Activated T-helper 1 cell treated with anti-CD3 and anti-CD28 coated beads, Interleukin-12 subunit alpha, Interleukin-12 subunit beta, Interleukin-2, Interleukin-4 antibody, amounts not matched to agents 30 ng/mL and 10 ng/mL and 1 ng/mL, durations not matched to agents 14 hours and 24 hours and 36 hours (primary cell): Measurements from ENCODE around the gene TMEM187. TPM values are rescaled to one million over a fixed set of nuclear protein-coding genes. Genes with fewer than 3 reads are reported as not detected.

Experiments used
- DNase-seq: peaks from one replicate; pipeline ENCODE4 v3.0.0; 2021; ENCODE audit warnings: low spot score
- H3K27ac Mint-ChIP-seq: one replicate; pipeline ENCODE4 v1.8.0; 2021; ENCODE audit warnings: mild to moderate bottlenecking, mixed read lengths
- H3K27me3 Mint-ChIP-seq: one replicate; pipeline ENCODE4 v1.8.0; 2022; ENCODE audit warnings: mild to moderate bottlenecking, moderate library complexity, mixed read lengths; ENCODE audit not compliant: insufficient read depth
- H3K36me3 Mint-ChIP-seq: one replicate; pipeline ENCODE4 v1.8.0; 2021; ENCODE audit warnings: low read depth, mixed read lengths
- H3K4me1 Mint-ChIP-seq: one replicate; pipeline ENCODE4 v1.8.0; 2021; ENCODE audit warnings: low read depth, mixed read lengths
- H3K4me3 Mint-ChIP-seq: one replicate; pipeline ENCODE4 v1.8.0; 2021; ENCODE audit warnings: mild to moderate bottlenecking, moderate library complexity, mixed read lengths
- H3K9me3 Mint-ChIP-seq: one replicate; pipeline ENCODE4 v1.8.0; 2021; ENCODE audit warnings: mixed read lengths
- intact Hi-C: fragments of 100-400 bp; cut with micrococcal nuclease; formaldehyde crosslinking; loops from one replicate; pipeline ENCODE4 v1.15.1; 2024
- total RNA-seq: library from RNA; stranded (reverse); gene quantifications from 2 replicates; pipeline ENCODE4 v1.2.3, GENCODE V29; 2022

The TMEM187 gene
- total RNA-seq, 1 donor from 2014 or later, result 3.4 TPM

DNA sequence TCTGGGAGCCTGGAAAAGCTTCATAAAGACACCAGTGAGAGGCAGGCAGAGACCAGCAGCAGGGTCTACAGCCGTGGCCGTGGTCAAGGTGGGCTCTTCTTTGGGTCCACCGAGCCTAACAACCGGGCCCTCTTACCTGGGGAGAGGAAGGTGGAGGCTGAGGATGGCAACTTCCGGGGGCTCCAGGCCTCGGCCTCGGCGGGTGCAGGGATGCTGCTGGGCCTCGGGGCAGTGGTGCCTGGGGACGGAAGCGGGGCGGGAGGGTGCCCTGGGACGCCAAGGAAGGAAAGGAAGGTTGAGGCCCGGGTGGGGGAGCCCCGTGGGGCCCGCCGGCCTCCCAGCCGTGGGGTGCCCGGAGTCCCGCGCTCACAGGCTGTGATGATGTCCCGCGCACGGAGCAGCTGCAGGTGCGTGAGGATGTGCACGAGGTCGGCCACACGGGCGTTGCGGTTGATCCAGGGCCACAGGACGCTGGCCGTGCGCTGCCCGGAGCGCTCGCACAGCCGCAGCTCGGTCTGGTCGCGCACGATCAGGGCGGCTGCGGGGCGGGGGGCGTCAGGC is 46.6 kb downstream of the TMEM187 start:
- Mint-ChIP-seq H3K9me3 (no peaks in the 10 kb centered on the region), H3K36me3 (peaks cover 5% of the 10 kb centered on the region), H3K27me3 (no peaks in the 10 kb centered on the region), H3K27ac (peak overlapping the region; percentile 89), H3K4me3 (peak overlapping the region; percentile 91), H3K4me1 (peaks cover 4% of the 10 kb centered on the region)
- no peak for DNase-seq
- intact Hi-C loops, result loop anchor here (1.0 kb wide), 1 partner anchor 93 kb away; the partner anchor contains the start of gene ARHGAP4

- Mint-ChIP-seq H3K27ac (peak within 1 kb of the TSS; percentile 89), H3K4me1 (peaks cover 4% of the 10 kb centered on the region), H3K27me3 (no peaks in the 10 kb centered on the region), H3K9me3 (no peaks in the 10 kb centered on the region), H3K4me3 (peak within 1 kb of the TSS; percentile 94), H3K36me3 (peaks cover 5% of the 10 kb centered on the region)
- peak; percentile 57 for DNase-seq
- intact Hi-C loops, result loop anchor here (1.0 to 2.0 kb wide), 4 partner anchors 31 to 94 kb away; partner anchors contain the start of genes ARHGAP4 and TMEM187
Measured at GRCh38 chrX:154019633-154020528, 47.3 kb downstream of the TMEM187 start, which contains the start of gene IRAK1. TSS of gene IRAK1 (minus strand) at chrX:154019902. CDS start at chrX:154019812, 90 bp downstream.

- peak overlapping the region; percentile 89 for H3K27ac Mint-ChIP-seq
- no peaks in the 10 kb centered on the region for H3K9me3 Mint-ChIP-seq
- no peak for DNase-seq
- H3K4me3 Mint-ChIP-seq, result peak overlapping the region; percentile 94
- peaks cover 4% of the 10 kb centered on the region for H3K4me1 Mint-ChIP-seq
- intact Hi-C loops, result loop anchor here (2.0 kb wide), 3 partner anchors 30 to 72 kb away; partner anchors contain the start of gene TMEM187
- H3K36me3 Mint-ChIP-seq, result peaks cover 5% of the 10 kb centered on the region
- H3K27me3 Mint-ChIP-seq, result no peaks in the 10 kb centered on the region
Measured at GRCh38 chrX:154020536-154021115, 48.1 kb downstream of the TMEM187 start.

GRCh38 chrX:154021131-154021611 is 48.6 kb downstream of the TMEM187 start:
- H3K4me3 Mint-ChIP-seq, result peak overlapping the region; percentile 94
- peak overlapping the region; percentile 89 for H3K27ac Mint-ChIP-seq
- H3K9me3 Mint-ChIP-seq, result no peaks in the 10 kb centered on the region
- intact Hi-C loops, result loop anchor here (2.0 kb wide), 3 partner anchors 30 to 72 kb away; partner anchors contain the start of gene TMEM187
- H3K27me3 Mint-ChIP-seq, result no peaks in the 10 kb centered on the region
- peaks cover 2% of the 10 kb centered on the region for H3K36me3 Mint-ChIP-seq
- no peak for DNase-seq
- peaks cover 4% of the 10 kb centered on the region for H3K4me1 Mint-ChIP-seq

GRCh38 chrX:154022108-154022507 is 49.6 kb downstream of the TMEM187 start:
- intact Hi-C loops, result no loop called here
- Mint-ChIP-seq H3K27me3 (no peaks in the 10 kb centered on the region), H3K27ac (no peak overlapping the region), H3K4me1 (peaks cover 4% of the 10 kb centered on the region), H3K4me3 (no peak overlapping the region), H3K9me3 (no peaks in the 10 kb centered on the region), H3K36me3 (peaks cover 2% of the 10 kb centered on the region)
- DNase-seq, result no peak

GRCh38 chrX:154023276-154024000 is 50.9 kb downstream of the TMEM187 start:
- intact Hi-C loops, result no loop called here
- H3K4me3 Mint-ChIP-seq, result no peak overlapping the region
- H3K9me3 Mint-ChIP-seq, result no peaks in the 10 kb centered on the region
- DNase-seq, result no peak
- no peaks in the 10 kb centered on the region for H3K27me3 Mint-ChIP-seq
- H3K4me1 Mint-ChIP-seq, result peaks cover 4% of the 10 kb centered on the region
- peak overlapping the region; percentile 26 for H3K27ac Mint-ChIP-seq
- H3K36me3 Mint-ChIP-seq, result peaks cover 8% of the 10 kb centered on the region

- Mint-ChIP-seq H3K36me3 (peaks cover 8% of the 10 kb centered on the region), H3K9me3 (no peaks in the 10 kb centered on the region), H3K4me3 (no peak overlapping the region), H3K4me1 (peaks cover 4% of the 10 kb centered on the region), H3K27ac (no peak overlapping the region), H3K27me3 (no peaks in the 10 kb centered on the region)
- intact Hi-C loops, result no loop called here
- DNase-seq, result no peak
Measured at GRCh38 chrX:154024271-154024670, 51.7 kb downstream of the TMEM187 start.

DNA sequence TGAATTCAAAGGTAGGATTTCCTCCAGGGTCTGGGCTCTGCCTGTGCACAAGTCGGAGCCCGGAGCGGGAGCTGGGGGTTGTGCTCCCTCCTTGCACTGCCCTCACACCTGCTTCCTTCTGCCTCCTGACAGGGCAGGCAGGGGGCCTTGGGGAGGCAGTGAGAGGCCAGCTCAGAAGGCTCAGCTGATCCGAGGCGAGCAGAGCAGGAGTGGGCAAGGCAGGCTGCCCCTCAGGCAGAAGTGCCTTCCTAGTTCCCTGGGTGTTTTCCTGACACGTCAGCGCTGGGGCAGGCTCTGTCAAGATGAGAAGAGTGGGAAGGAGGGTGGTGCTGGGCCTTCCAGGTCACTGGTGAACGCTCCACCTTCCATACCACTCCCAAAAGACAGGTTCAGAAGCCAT is 52.7 kb downstream of the TMEM187 start:
- Mint-ChIP-seq H3K36me3 (peaks cover 8% of the 10 kb centered on the region), H3K27ac (no peak overlapping the region), H3K9me3 (no peaks in the 10 kb centered on the region), H3K4me1 (peaks cover 4% of the 10 kb centered on the region), H3K4me3 (no peak overlapping the region), H3K27me3 (no peaks in the 10 kb centered on the region)
- no peak for DNase-seq
- intact Hi-C loops, result no loop called here

GRCh38 chrX:154026136-154027021 is 53.8 kb downstream of the TMEM187 start:
- intact Hi-C loops, result no loop called here
- Mint-ChIP-seq H3K4me1 (no peaks in the 10 kb centered on the region), H3K4me3 (no peak overlapping the region), H3K27ac (no peak overlapping the region), H3K9me3 (no peaks in the 10 kb centered on the region), H3K27me3 (no peaks in the 10 kb centered on the region), H3K36me3 (peaks cover 8% of the 10 kb centered on the region)
- DNase-seq, result no peak

DNA sequence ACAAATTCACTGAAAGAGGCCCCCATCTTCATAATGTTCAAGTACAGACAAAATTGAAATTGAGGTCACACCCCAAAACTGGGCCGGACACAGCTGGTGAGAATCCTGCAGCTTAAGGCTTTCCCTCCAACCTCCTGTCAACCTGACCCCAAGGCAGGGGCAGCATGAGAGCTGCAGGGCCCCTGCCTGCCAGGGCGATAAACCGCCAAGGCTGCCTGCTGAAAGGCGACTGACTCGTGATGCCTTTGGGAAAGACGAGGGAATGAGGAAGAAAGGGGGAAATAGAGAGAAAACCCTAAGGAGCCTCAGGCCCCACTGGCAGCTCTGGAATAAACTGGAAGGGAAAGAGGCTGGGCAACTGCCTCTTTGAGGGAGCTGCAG is 54.5 kb downstream of the TMEM187 start:
- Mint-ChIP-seq H3K9me3 (no peaks in the 10 kb centered on the region), H3K4me3 (no peak overlapping the region), H3K36me3 (peaks cover 11% of the 10 kb centered on the region), H3K4me1 (no peaks in the 10 kb centered on the region), H3K27me3 (no peaks in the 10 kb centered on the region), H3K27ac (no peak overlapping the region)
- intact Hi-C loops, result no loop called here
- DNase-seq, result no peak

DNA sequence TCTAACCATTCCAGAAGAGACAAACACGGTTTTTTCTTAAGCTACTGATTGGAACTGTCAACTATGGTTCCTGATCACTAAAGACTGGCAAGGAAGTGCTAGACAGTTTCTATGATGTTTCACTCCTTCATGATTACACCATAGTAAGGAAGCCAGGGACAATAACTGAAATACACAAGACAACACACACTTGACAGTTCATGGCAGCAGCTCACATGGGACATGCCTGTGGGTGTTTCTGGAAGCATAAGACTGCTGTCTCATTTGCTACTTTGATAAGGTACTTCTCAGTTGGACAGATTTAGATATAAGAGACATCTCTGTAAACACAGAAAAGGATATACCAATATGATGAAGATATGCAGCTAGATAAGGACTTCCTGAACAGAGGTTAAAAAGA is 55.4 kb downstream of the TMEM187 start:
- no peaks in the 10 kb centered on the region for H3K4me1 Mint-ChIP-seq
- no peak for DNase-seq
- peaks cover 12% of the 10 kb centered on the region for H3K36me3 Mint-ChIP-seq
- no peaks in the 10 kb centered on the region for H3K27me3 Mint-ChIP-seq
- no peak overlapping the region for H3K4me3 Mint-ChIP-seq
- no peaks in the 10 kb centered on the region for H3K9me3 Mint-ChIP-seq
- intact Hi-C loops, result no loop called here
- H3K27ac Mint-ChIP-seq, result peak overlapping the region; percentile 7
